HG03039 (cell line): ENCODE measurements around the gene VEPH1.

Source experiments
- ATAC-seq: cut with Tn5 transposase; IDR thresholded peaks from one replicate; pipeline ENCODE4 v1.9.1; 2021; ENCODE audit warnings: mild to moderate bottlenecking, moderate library complexity; ENCODE audit not compliant: unreplicated experiment

The VEPH1 gene

GRCh38 chr3:157479464-157480243 is 23.6 kb downstream of the VEPH1 start:
- ATAC-seq, result no peak

GRCh38 chr3:157477441-157477840 is 25.8 kb downstream of the VEPH1 start:
- no peak for ATAC-seq

- ATAC-seq, result no peak
Observed at GRCh38 chr3:157475921-157476414, 27.2 kb downstream of the VEPH1 start.

GRCh38 chr3:157472648-157473047 is 30.6 kb downstream of the VEPH1 start:
- ATAC-seq, result no peak

GRCh38 chr3:157471064-157471463 is 32.2 kb downstream of the VEPH1 start:
- no peak for ATAC-seq

- ATAC-seq, result no peak
Observed at GRCh38 chr3:157469561-157470294, 33.5 kb downstream of the VEPH1 start.

- no peak for ATAC-seq
Observed at GRCh38 chr3:157467200-157467599, 36.0 kb downstream of the VEPH1 start.

- ATAC-seq, result no peak
Observed at GRCh38 chr3:157465741-157466140, 37.5 kb downstream of the VEPH1 start.

GRCh38 chr3:157464321-157464720 is 38.9 kb downstream of the VEPH1 start:
- ATAC-seq, result no peak

GRCh38 chr3:157463816-157464215 is 39.4 kb downstream of the VEPH1 start:
- no peak for ATAC-seq

GRCh38 chr3:157460253-157460652 is 43.0 kb downstream of the VEPH1 start:
- ATAC-seq, result no peak

- no peak for ATAC-seq
Observed at GRCh38 chr3:157459706-157460105, 43.5 kb downstream of the VEPH1 start.

GRCh38 chr3:157453824-157454223 is 49.4 kb downstream of the VEPH1 start:
- ATAC-seq, result no peak

GRCh38 chr3:157452097-157452496 is 51.1 kb downstream of the VEPH1 start:
- ATAC-seq, result no peak

- no peak for ATAC-seq
Observed at GRCh38 chr3:157447026-157447694, 56.1 kb downstream of the VEPH1 start.

- ATAC-seq, result no peak
Observed at GRCh38 chr3:157445857-157446256, 57.4 kb downstream of the VEPH1 start.

GRCh38 chr3:157444797-157445184 is 58.4 kb downstream of the VEPH1 start:
- no peak for ATAC-seq

- no peak for ATAC-seq
Observed at GRCh38 chr3:157443905-157444796, 59.1 kb downstream of the VEPH1 start.

GRCh38 chr3:157442729-157443128 is 60.5 kb downstream of the VEPH1 start:
- ATAC-seq, result no peak

- ATAC-seq, result no peak
Observed at GRCh38 chr3:157441102-157441624, 62.1 kb downstream of the VEPH1 start.
